Lower leg skin (tissue), 3 donors: Measurements from ENCODE around the gene MMEL1.

Source experiments
- CTCF ChIP-seq, 3 donors: fragments of 450-650 bp; IDR thresholded peaks; one replicate each; pipeline ENCODE4 v1.5.1; 2016; ENCODE audit warnings: antibody characterized with exemption in 3 of 3, mild to moderate bottlenecking in 3 of 3, moderate library complexity in 2 of 3
- POLR2A ChIP-seq, 2 donors: fragments of 450-650 bp; IDR thresholded peaks; one replicate each; pipeline ENCODE4 v1.6.1; 2016 to 2017; ENCODE audit warnings: antibody characterized with exemption in 2 of 2, mild to moderate bottlenecking in 1 of 2, moderate library complexity in 1 of 2

GRCh38 chr1:2612591-2613365 lies 20.0 kb downstream of the MMEL1 start:
- TF ChIP-seq CTCF (IDR thresholded peaks at IDR 0.05) (no peak), POLR2A (IDR thresholded peaks at IDR 0.05) (no peak)
